Stimulated activated CD8-positive, alpha-beta memory T cell treated with anti-CD3 and anti-CD28 coated beads, Interleukin-2, amount 100 ng/mL, for 1 hour (primary cell): ENCODE results near the gene FOXP1.

Experiments
- DNase-seq, 2 donors: peaks; one replicate each; pipeline ENCODE4 v3.0.0-alpha.2; 2020; ENCODE audit warnings: low read depth in 2 of 2

Gene FOXP1

GRCh38 chr3:71583566-71584393, at the start of gene FOXP1:
FOXP1 (minus strand) TSS chr3:71583728; CDS start chr3:71198381, 385,347 bp downstream.
- no peak for DNase-seq

GRCh38 chr3:71629711-71630110, 46.2 kb upstream of the FOXP1 start:
- no peak for DNase-seq

GRCh38 chr3:71629289-71629688, 45.8 kb upstream of the FOXP1 start:
- DNase-seq = no peak

GRCh38 chr3:71628522-71628921, 45.0 kb upstream of the FOXP1 start:
- no peak for DNase-seq

- DNase-seq = no peak
Observed at GRCh38 chr3:71625676-71626075, 42.1 kb upstream of the FOXP1 start.

GRCh38 chr3:71621825-71622537, 38.5 kb upstream of the FOXP1 start:
- DNase-seq = no peak

GRCh38 chr3:71618538-71618937, 35.0 kb upstream of the FOXP1 start:
- DNase-seq = no peak

GRCh38 chr3:71616571-71617021, 33.1 kb upstream of the FOXP1 start:
- DNase-seq = no peak

- no peak for DNase-seq
Observed at GRCh38 chr3:71614869-71615268, 31.3 kb upstream of the FOXP1 start.

GRCh38 chr3:71614426-71614825, 30.9 kb upstream of the FOXP1 start:
- no peak for DNase-seq

GRCh38 chr3:71611099-71611498, 27.6 kb upstream of the FOXP1 start:
- no peak for DNase-seq

GRCh38 chr3:71607364-71607763, 23.8 kb upstream of the FOXP1 start:
- no peak for DNase-seq

- DNase-seq = no peak
Observed at GRCh38 chr3:71606582-71606981, 23.1 kb upstream of the FOXP1 start.

- no peak for DNase-seq
Observed at GRCh38 chr3:71602256-71602655, 18.7 kb upstream of the FOXP1 start.

- DNase-seq = no peak
Observed at GRCh38 chr3:71601811-71602210, 18.3 kb upstream of the FOXP1 start.

GRCh38 chr3:71600646-71601288, 17.2 kb upstream of the FOXP1 start:
- DNase-seq = no peak

- no peak for DNase-seq
Observed at GRCh38 chr3:71599416-71599815, 15.9 kb upstream of the FOXP1 start.

GRCh38 chr3:71598292-71598691, 14.8 kb upstream of the FOXP1 start:
- no peak for DNase-seq

GRCh38 chr3:71597286-71597685, 13.8 kb upstream of the FOXP1 start:
- no peak for DNase-seq

GRCh38 chr3:71593106-71593505, 9.6 kb upstream of the FOXP1 start:
- DNase-seq = no peak

GRCh38 chr3:71591101-71591500, 7.6 kb upstream of the FOXP1 start:
- DNase-seq = no peak

GRCh38 chr3:71589132-71589531, 5.6 kb upstream of the FOXP1 start:
- DNase-seq = no peak

GRCh38 chr3:71587958-71588357, 4.4 kb upstream of the FOXP1 start:
- no peak for DNase-seq
